Stomach (tissue), 4 donors: Measurements from ENCODE around the gene PRKAB1.

Source experiments
- EP300 ChIP-seq: sonication (generic); formaldehyde crosslinking; IDR thresholded peaks from one replicate; pipeline ENCODE4 v1.6.1; 2017; ENCODE audit warnings: antibody characterized with exemption
- POLR2A ChIP-seq, 4 donors: fragments of 450-650 bp; IDR thresholded peaks; one replicate each; pipeline ENCODE4 v1.6.1; 2016; ENCODE audit warnings: antibody characterized with exemption in 4 of 4, control low read depth in 2 of 4, mild to moderate bottlenecking in 1 of 4, moderate library complexity in 1 of 4
- POLR2AphosphoS5 ChIP-seq, 3 donors: sonication (generic); formaldehyde crosslinking; IDR thresholded peaks; one replicate each; pipeline ENCODE4 v1.6.1; 2016; ENCODE audit warnings: antibody characterized with exemption in 3 of 3
- TF ChIP-seq, protein P1 (sequence below), 7 experiments: fragments of 450-650 bp in 4 of 7; fragments of 200-600 bp in 3 of 7; sonication (generic) in 3 of 7; IDR thresholded peaks; one replicate each; pipeline ENCODE4 v1.5.1; 2016 to 2019; ENCODE audit warnings: antibody characterized with exemption in 7 of 7, control low read depth in 2 of 7, mild to moderate bottlenecking in 1 of 7

DNA sequence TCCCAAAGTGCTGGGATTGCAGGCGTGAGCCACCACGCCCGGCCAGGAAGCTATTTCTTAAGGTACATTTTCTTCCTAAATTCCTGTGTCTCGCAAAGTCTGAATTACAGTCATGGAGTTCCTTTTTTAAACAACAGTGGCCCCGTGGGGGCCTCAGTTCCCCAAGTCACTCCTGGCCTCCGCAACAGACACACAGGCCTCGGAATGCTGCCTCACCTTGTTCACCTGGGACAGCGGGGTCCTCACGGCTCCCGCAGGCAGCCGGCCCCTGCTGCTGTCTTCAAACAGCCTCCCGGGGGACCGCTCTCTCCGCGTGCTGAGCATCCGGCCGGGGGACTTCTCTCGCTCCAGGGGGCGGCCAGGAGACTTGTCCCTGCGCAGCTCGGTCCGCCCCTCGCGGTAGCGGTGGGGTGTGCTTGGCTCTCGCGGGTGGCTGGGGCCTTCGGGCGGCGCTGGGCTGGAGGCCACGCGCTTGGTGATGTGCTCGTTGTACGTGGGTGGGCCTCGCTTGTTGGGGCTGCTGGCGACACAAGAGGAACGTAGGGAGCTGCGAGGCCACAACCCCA is 22.1 kb downstream of the PRKAB1 start:
- TF ChIP-seq, protein P1, sequence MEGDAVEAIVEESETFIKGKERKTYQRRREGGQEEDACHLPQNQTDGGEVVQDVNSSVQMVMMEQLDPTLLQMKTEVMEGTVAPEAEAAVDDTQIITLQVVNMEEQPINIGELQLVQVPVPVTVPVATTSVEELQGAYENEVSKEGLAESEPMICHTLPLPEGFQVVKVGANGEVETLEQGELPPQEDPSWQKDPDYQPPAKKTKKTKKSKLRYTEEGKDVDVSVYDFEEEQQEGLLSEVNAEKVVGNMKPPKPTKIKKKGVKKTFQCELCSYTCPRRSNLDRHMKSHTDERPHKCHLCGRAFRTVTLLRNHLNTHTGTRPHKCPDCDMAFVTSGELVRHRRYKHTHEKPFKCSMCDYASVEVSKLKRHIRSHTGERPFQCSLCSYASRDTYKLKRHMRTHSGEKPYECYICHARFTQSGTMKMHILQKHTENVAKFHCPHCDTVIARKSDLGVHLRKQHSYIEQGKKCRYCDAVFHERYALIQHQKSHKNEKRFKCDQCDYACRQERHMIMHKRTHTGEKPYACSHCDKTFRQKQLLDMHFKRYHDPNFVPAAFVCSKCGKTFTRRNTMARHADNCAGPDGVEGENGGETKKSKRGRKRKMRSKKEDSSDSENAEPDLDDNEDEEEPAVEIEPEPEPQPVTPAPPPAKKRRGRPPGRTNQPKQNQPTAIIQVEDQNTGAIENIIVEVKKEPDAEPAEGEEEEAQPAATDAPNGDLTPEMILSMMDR (IDR thresholded peaks at IDR 0.05): no peak
- TF ChIP-seq EP300 (no peak), POLR2A (IDR thresholded peaks at IDR 0.05) (no peak), POLR2AphosphoS5 (IDR thresholded peaks at IDR 0.05) (no peak)
